ENCODE measurements around the gene SIPA1L3. TPM values are rescaled to one million over a fixed set of nuclear protein-coding genes. Genes with fewer than 3 reads are reported as not detected.

SIPA1L3 gene
- total and polyA plus RNA-seq, 11 donors = 4.7 to 22.9 (median 8.8) TPM

DNA sequence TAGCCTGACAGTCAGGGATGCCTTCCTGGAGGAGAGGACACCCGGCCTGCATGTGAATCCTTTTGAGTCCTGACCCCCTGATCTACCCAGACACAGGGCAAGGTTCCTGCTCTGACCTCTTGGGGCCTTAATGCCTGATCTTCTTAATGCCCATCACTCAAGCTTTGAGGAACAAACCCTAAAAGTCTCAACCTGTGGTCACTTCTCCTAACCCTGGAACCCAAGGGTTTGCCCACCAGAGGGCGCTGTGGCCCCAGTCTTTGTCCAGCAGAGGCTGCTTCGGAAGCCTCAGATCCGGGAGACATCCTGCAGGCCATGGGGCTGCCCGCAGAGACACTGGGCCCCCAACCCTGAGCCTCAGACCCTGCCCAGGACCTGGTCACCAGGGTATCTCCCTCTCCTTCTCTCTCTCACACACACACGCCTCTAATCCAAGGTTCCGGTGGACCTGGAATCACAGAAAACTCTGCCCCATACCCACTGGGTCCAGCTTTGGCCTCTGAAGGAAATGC lies 326.8 kb downstream of the SIPA1L3 start:
- Histone ChIP-seq H3K9me3 (no peaks in the 10 kb centered on the region), H3K36me3 (no peaks in the 10 kb centered on the region), H3K4me1 (peaks cover 4 to 9% (median 5%) of the 10 kb centered on the region in 12 donors), H3K27ac (no peak overlapping the region), H3K27me3 (peaks cover 5 to 25% (median 5%) of the 10 kb centered on the region in 9 donors), H3K4me3 (no peak overlapping the region)
- ATAC-seq = peak; percentile 69 to 72 (median 70)
- WGBS, 4 donors = 22 to 29% (median 27%) methylated on average over 6 to 7 of the region's 7 CpGs
- intact Hi-C loops (cut with DNase I) = loop anchor here in 8 of 10 donors (2.0 to 10.0 kb wide), 7 partner anchors 89 to 336 kb away; partner anchors contain the start of genes SIPA1L3 (in 2 of the 8), WDR87 (in 2 of the 8) and CATSPERG (in 1 of the 8)
- TF ChIP-seq, protein P1, sequence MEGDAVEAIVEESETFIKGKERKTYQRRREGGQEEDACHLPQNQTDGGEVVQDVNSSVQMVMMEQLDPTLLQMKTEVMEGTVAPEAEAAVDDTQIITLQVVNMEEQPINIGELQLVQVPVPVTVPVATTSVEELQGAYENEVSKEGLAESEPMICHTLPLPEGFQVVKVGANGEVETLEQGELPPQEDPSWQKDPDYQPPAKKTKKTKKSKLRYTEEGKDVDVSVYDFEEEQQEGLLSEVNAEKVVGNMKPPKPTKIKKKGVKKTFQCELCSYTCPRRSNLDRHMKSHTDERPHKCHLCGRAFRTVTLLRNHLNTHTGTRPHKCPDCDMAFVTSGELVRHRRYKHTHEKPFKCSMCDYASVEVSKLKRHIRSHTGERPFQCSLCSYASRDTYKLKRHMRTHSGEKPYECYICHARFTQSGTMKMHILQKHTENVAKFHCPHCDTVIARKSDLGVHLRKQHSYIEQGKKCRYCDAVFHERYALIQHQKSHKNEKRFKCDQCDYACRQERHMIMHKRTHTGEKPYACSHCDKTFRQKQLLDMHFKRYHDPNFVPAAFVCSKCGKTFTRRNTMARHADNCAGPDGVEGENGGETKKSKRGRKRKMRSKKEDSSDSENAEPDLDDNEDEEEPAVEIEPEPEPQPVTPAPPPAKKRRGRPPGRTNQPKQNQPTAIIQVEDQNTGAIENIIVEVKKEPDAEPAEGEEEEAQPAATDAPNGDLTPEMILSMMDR (IDR thresholded peaks at IDR 0.05) = peak; percentile 68 to 90 (median 82)
- no peak for TF ChIP-seq POLR2A (IDR thresholded peaks at IDR 0.05)
- peak; percentile 70 to 91 (median 80) for DNase-seq

DNA sequence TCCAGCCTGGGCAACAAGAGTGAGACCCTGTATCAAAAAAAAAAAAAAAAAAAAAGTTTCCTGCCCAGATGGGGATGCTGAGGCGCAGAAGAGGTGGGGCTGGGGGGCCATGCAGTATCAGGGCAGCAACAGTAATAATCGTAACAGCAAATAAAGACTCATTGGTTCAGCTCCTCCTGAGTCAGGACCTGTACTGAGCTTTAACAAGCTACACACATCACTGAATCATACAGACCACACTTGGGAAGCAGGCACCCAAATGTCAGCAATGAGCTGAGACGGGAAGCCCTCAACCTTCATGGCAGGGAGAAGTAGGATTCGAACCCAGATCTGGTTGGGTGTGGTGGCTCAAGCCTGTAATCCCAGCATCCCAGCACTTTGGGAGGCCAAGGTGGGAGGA lies 327.6 kb downstream of the SIPA1L3 start:
- Histone ChIP-seq H3K27ac (no peak overlapping the region), H3K9me3 (no peaks in the 10 kb centered on the region), H3K36me3 (no peaks in the 10 kb centered on the region), H3K27me3 (peaks cover 0 to 18% (median 0%) of the 10 kb centered on the region in 9 donors), H3K4me1 (peaks cover 0 to 3% (median 0%) of the 10 kb centered on the region in 12 donors), H3K4me3 (no peak overlapping the region)
- intact Hi-C loops (cut with DNase I) = loop anchor here in 8 of 10 donors (2.0 to 10.0 kb wide), 7 partner anchors 90 to 337 kb away; partner anchors contain the start of genes SIPA1L3 (in 2 of the 8), WDR87 (in 2 of the 8) and CATSPERG (in 1 of the 8)
- ATAC-seq (no peak), DNase-seq (no peak)
- no peak for TF ChIP-seq POLR2A (IDR thresholded peaks at IDR 0.05)
- TF ChIP-seq, protein P1 (IDR thresholded peaks at IDR 0.05) = no peak
- WGBS, 4 donors = 79 to 99% (median 95%) methylated on average over 4 of the region's 4 CpGs

DNA sequence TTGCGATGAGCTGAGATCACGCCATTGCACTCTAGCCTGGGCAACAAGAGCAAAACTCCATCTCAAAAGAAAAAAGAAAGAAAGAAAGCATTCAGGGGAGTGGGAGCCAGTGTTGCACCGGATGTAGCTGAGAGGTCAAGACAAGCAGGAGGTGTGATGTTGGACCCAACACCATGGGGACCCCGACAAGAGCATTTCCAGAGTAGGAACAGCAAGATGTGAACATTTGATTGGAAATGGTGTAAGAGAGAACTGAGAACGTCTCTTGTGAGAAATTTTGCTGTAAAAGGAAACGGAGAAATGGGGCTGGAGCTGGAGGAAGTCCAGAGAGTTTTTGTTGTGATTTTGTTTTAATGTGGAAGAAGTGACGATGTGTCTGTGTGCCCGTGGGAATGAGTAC lies 332.8 kb downstream of the SIPA1L3 start:
- ATAC-seq (no peak), DNase-seq (no peak)
- Histone ChIP-seq H3K36me3 (no peaks in the 10 kb centered on the region), H3K27ac (peak overlapping the region in 2 of 12 donors; percentile 34 to 38), H3K9me3 (no peaks in the 10 kb centered on the region), H3K4me1 (peaks cover 0 to 10% (median 5%) of the 10 kb centered on the region in 12 donors), H3K4me3 (no peak overlapping the region), H3K27me3 (no peaks in the 10 kb centered on the region)
- TF ChIP-seq, protein P1 (IDR thresholded peaks at IDR 0.05) = no peak
- TF ChIP-seq POLR2A (IDR thresholded peaks at IDR 0.05) = no peak
- intact Hi-C loops (cut with DNase I) = loop anchor here in 7 of 10 donors (2.0 to 10.0 kb wide), 5 partner anchors 89 to 335 kb away; partner anchors contain the start of genes SIPA1L3 (in 3 of the 7) and WDR87 (in 3 of the 7)
- 53 to 65% (median 62%) methylated on average over 8 of the region's 8 CpGs for WGBS, 4 donors

DNA sequence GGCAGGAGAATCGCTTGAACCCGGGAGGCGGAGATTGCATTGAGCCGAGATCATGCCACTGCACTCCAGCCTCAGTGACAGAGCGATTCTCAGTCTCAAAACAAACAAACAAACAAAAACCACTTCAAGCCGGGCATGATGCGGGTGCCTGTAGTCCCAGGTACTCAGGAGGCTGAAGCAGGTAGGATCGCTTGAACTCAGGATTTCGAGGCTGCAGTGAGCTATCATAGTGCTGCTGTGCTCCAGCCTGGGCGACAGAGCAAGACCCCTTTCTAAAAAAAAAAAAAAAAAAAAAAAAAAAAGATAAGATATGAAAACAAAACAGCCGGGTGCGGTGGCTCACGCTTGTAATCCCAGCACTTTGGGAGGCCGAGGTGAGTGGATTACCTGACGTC lies 336.3 kb downstream of the SIPA1L3 start:
- ATAC-seq (no peak), DNase-seq (no peak)
- TF ChIP-seq POLR2A (IDR thresholded peaks at IDR 0.05) = no peak
- TF ChIP-seq, protein P1 (IDR thresholded peaks at IDR 0.05) = no peak
- intact Hi-C loops (cut with DNase I) = loop anchor here in 3 of 10 donors (5.0 to 10.0 kb wide), 2 partner anchors 89 to 338 kb away; partner anchors contain the start of genes SIPA1L3 (in 1 of the 3) and WDR87 (in 1 of the 3)
- H3K27ac ChIP-seq = no peak overlapping the region
- H3K9me3 ChIP-seq = no peaks in the 10 kb centered on the region
- H3K36me3 ChIP-seq = no peaks in the 10 kb centered on the region
- H3K4me3 ChIP-seq = peak overlapping the region in 7 of 12 donors; percentile 24 to 45 (median 32)
- peaks cover 0 to 34% (median 12%) of the 10 kb centered on the region in 12 donors for H3K4me1 ChIP-seq
- 67 to 71% (median 68%) methylated on average over 15 of the region's 15 CpGs for WGBS, 4 donors
- H3K27me3 ChIP-seq = no peaks in the 10 kb centered on the region

All from heart left ventricle (tissue), 16 donors.